Panc1 (cell line): ENCODE data around the gene DHX15. TPM values are rescaled to one million over a fixed set of nuclear protein-coding genes. Genes with fewer than 3 reads are reported as not detected.

Source experiments
- ATAC-seq: fragments of 200-7000 bp; cut with Tn5 transposase; 2 replicates; pipeline ENCODE4 v1.9.1; 2020; ENCODE audit warnings: mild to moderate bottlenecking, moderate library complexity
- BruUV-seq: library from RNA; stranded (reverse); fragments of 400-500 nt; replicated peaks from 2 replicates; lab custom pipeline; 2021; lab: Mats Ljungman, UMichigan
- CTCF ChIA-PET: fragments of 300-600 bp; sonication (Branson Sonifier 250); formaldehyde crosslinking; loops from one replicate; lab custom pipeline; 2022; ENCODE audit warnings: antibody characterized with exemption; lab: Charles Lee
- POLR2A ChIA-PET: fragments of 300-600 bp; sonication (Branson Sonifier 250); formaldehyde crosslinking; loops from one replicate; lab custom pipeline; 2022; ENCODE audit warnings: antibody characterized with exemption; lab: Charles Lee
- DNase-seq: peaks from one replicate; pipeline ENCODE4 v3.0.0-alpha.2; 2010; ENCODE audit warnings: low read depth, low spot score
- H3K27ac ChIP-seq: 2 replicates; pipeline ENCODE4 v1.5.1; 2011; ENCODE audit warnings: mild to moderate bottlenecking, low read length, inconsistent platforms
- H3K27me3 ChIP-seq: fragments of 200-500 bp; sonication (Bioruptor generic); 2 replicates; pipeline ENCODE4 v1.6.0; 2014; ENCODE audit warnings: low read length, inconsistent platforms; ENCODE audit not compliant: control insufficient read depth, insufficient read depth
- H3K36me3 ChIP-seq: fragments of 200-500 bp; sonication (Bioruptor generic); 2 replicates; pipeline ENCODE4 v1.5.1; 2014; ENCODE audit warnings: inconsistent platforms, mild to moderate bottlenecking, low read length, moderate library complexity; ENCODE audit not compliant: control insufficient read depth, insufficient read depth
- H3K4me1 ChIP-seq: 2 replicates; pipeline ENCODE4 v1.5.1; 2011; ENCODE audit warnings: inconsistent platforms, mild to moderate bottlenecking, low read length, moderate library complexity; ENCODE audit not compliant: control insufficient read depth, insufficient read depth
- H3K4me3 ChIP-seq, 2 experiments: 2 replicates each; pipeline ENCODE4 v1.5.1; 2011 to 2012; ENCODE audit warnings: low read depth in 2 of 2, low read length in 2 of 2, mild to moderate bottlenecking in 2 of 2, inconsistent platforms in 1 of 2, moderate library complexity in 1 of 2
- H3K9me3 ChIP-seq: fragments of 200-500 bp; sonication (Bioruptor generic); 2 replicates; pipeline ENCODE4 v1.5.1; 2014; ENCODE audit warnings: low read depth, mild to moderate bottlenecking, inconsistent platforms, low read length, moderate library complexity; ENCODE audit not compliant: control insufficient read depth, insufficient read depth
- CTCF ChIP-seq: fragments of 450-650 bp; IDR thresholded peaks from 2 replicates; pipeline ENCODE4 v1.5.1; 2017; ENCODE audit warnings: mild to moderate bottlenecking
- POLR2AphosphoS5 ChIP-seq: IDR thresholded peaks from 2 replicates; pipeline ENCODE4 v1.6.1; 2012; ENCODE audit warnings: mild to moderate bottlenecking, low read depth, low read length, moderate library complexity
- REST ChIP-seq, 2 experiments: IDR thresholded peaks; 2 replicates each; pipeline ENCODE4 v1.6.1; 2011 to 2012; ENCODE audit warnings: low read depth in 2 of 2, control low read depth in 1 of 2, low read length in 1 of 2, mild to moderate bottlenecking in 1 of 2, moderate library complexity in 1 of 2; ENCODE audit not compliant: insufficient read depth in 1 of 2
- SIN3A ChIP-seq: IDR thresholded peaks from 2 replicates; pipeline ENCODE4 v1.6.1; 2012; ENCODE audit warnings: low read depth, mild to moderate bottlenecking, low read length, moderate library complexity, borderline replicate concordance; ENCODE audit not compliant: insufficient read depth
- TCF7L2 ChIP-seq: IDR thresholded peaks from 2 replicates; pipeline ENCODE4 v1.6.1; 2011; ENCODE audit warnings: mild to moderate bottlenecking, low read depth, low read length, inconsistent platforms
- in situ Hi-C: cut with HindIII; loops from 2 replicates; pipeline ENCODE4 v1.10.0; 2016; ENCODE audit warnings: low sequenced_read_pairs, low pct_unique_long_range_greater_than_20kb
- intact Hi-C: fragments of 100-400 bp; cut with micrococcal nuclease; formaldehyde crosslinking; loops from one replicate; pipeline ENCODE4 v1.10.0; 2022; ENCODE audit not compliant: unreplicated experiment
- total RNA-seq: library from RNA; stranded (reverse); gene quantifications from one replicate; pipeline ENCODE4 v1.2.1, GENCODE V29; 2021; ENCODE audit not compliant: unreplicated experiment

Gene DHX15
- total RNA-seq, 1 experiment from 2014 or later = 118 TPM

- POLR2A ChIA-PET = no interaction called here
- Histone ChIP-seq H3K4me3 (no peak overlapping the region), H3K9me3 (no peaks in the 10 kb centered on the region), H3K27ac (no peak overlapping the region), H3K36me3 (no peaks in the 10 kb centered on the region), H3K4me1 (no peaks in the 10 kb centered on the region), H3K27me3 (no peaks in the 10 kb centered on the region)
- BruUV-seq = no TSS peak
- DNase-seq = no peak
- no peak for ATAC-seq
- intact Hi-C loops = no loop called here
- no peak for TF ChIP-seq TCF7L2
- TF ChIP-seq CTCF = no peak
- no peak for TF ChIP-seq SIN3A
- no peak for TF ChIP-seq REST (IDR thresholded peaks at IDR 0.05; ENCODE audit: insufficient read depth in 1 of 2, low read depth in 2 of 2, low read length in 1 of 2)
- TF ChIP-seq POLR2AphosphoS5 = no peak
- CTCF ChIA-PET = no interaction called here
- in situ Hi-C loops = no loop called here
These were observed 37.9 kb upstream of the DHX15 start for GRCh38 chr4:24622146-24622834.

- H3K27ac ChIP-seq = no peak overlapping the region
These were observed 31.6 kb upstream of the DHX15 start for GRCh38 chr4:24615977-24616376.

More at GRCh38 chr4:24615977-24616376, 31.6 kb upstream of the DHX15 start:
- no peaks in the 10 kb centered on the region for H3K4me1 ChIP-seq
- CTCF ChIA-PET = no interaction called here
- H3K27me3 ChIP-seq = no peaks in the 10 kb centered on the region
- BruUV-seq = no TSS peak
- in situ Hi-C loops = no loop called here
- ATAC-seq = no peak
- POLR2A ChIA-PET = no interaction called here
- no peak overlapping the region for H3K4me3 ChIP-seq
- TF ChIP-seq SIN3A = no peak
- TF ChIP-seq TCF7L2 = no peak
- TF ChIP-seq POLR2AphosphoS5 = no peak
- TF ChIP-seq REST (IDR thresholded peaks at IDR 0.05; ENCODE audit: insufficient read depth in 1 of 2, low read depth in 2 of 2, low read length in 1 of 2) = no peak
- no peak for TF ChIP-seq CTCF
- intact Hi-C loops = no loop called here
- H3K9me3 ChIP-seq = no peaks in the 10 kb centered on the region
- H3K36me3 ChIP-seq = no peaks in the 10 kb centered on the region
- DNase-seq = no peak
